GM19463 (cell line): ENCODE data around the gene SHTN1.

ENCODE experiments used
- ATAC-seq: cut with Tn5 transposase; IDR thresholded peaks from one replicate; pipeline ENCODE4 v1.9.1; 2021; ENCODE audit warnings: mild to moderate bottlenecking, moderate library complexity; ENCODE audit not compliant: unreplicated experiment

The SHTN1 gene, protein sequence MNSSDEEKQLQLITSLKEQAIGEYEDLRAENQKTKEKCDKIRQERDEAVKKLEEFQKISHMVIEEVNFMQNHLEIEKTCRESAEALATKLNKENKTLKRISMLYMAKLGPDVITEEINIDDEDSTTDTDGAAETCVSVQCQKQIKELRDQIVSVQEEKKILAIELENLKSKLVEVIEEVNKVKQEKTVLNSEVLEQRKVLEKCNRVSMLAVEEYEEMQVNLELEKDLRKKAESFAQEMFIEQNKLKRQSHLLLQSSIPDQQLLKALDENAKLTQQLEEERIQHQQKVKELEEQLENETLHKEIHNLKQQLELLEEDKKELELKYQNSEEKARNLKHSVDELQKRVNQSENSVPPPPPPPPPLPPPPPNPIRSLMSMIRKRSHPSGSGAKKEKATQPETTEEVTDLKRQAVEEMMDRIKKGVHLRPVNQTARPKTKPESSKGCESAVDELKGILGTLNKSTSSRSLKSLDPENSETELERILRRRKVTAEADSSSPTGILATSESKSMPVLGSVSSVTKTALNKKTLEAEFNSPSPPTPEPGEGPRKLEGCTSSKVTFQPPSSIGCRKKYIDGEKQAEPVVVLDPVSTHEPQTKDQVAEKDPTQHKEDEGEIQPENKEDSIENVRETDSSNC

DNA sequence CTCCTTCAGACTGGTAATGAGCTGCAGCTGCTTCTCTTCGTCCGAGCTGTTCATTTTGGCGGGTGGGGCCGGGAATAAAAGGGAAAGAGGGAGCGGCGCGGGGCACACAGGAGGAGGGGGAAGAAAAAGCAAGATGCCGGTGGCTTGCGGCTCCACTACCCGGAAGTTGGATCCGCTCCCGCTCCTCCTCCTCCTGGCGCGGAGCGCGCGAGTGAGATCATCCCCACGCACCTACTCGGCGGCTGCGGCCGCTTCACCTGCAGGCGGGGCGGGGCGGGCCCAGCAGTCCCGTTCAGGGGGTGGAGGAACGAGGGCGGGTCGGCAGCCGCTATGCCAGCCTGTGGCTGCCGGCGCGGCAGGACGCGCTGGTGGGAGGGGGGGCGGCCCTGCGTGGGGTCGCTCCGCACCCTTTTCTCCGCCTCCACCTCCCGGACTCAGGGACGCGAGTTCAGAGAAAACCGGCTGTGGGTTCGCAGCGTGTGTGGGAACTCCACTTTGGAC lies at the start of gene SHTN1:
TSS of gene SHTN1 (minus strand) at position 162 of the 501 bp plus-strand sequence. CDS start at position 54, 108 bp downstream.
- peak; percentile 59 for ATAC-seq

DNA sequence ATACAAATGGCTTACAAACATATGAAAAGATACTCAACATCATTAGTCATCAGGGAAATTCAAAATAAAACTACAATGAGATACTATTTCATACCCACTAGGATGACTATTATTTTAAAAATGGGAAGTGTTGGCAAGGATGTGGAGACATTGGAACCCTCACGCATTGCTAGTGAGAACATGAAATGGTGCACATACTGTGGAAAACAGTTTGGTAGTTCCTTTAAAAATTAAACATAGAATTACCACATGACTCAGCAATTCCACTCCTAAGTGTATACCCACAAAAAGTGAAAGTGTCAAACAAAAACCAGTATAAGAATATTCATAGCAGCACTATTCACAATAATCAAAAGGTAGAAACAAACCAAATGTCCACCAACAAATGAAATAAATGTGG lies 48.5 kb upstream of the SHTN1 start:
- ATAC-seq, result no peak

DNA sequence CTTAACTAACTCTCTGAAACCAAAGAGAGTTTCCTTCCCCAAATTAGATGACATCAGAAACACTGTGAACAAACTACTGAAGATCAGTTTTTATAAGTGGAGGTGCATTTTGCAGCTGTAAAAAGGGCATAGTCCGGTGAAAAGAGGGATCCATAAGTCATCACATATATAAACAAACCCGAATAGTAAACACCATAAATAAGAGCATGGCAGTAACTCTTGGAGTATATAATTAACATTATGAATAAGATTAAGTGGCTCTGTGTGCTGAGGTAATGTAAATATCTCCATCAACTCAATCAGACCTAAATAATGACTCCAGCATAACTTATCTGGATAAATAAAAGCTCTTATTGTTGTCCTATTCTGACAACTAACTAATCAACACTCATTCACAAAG lies 43.0 kb upstream of the SHTN1 start:
- no peak for ATAC-seq

DNA sequence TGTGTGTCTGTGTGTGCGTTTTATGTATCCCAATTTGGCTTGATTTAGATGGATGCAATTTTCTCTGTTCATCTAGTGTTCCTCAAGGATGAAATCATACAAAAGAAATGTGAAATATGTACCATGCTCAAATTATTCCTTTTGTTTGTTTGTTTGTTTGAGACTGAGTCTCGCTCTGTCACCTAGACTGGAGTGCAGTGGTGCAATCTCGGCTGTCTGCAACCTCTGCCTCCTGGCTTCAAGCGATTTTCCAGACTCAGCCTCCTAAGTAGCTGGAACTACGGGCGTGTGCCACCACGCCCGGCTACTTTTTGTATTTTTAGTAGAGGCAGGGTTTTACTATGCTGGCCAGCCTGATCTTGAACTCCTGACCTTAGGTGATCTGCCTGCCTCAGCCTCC lies 11.3 kb upstream of the SHTN1 start:
- ATAC-seq, result no peak

DNA sequence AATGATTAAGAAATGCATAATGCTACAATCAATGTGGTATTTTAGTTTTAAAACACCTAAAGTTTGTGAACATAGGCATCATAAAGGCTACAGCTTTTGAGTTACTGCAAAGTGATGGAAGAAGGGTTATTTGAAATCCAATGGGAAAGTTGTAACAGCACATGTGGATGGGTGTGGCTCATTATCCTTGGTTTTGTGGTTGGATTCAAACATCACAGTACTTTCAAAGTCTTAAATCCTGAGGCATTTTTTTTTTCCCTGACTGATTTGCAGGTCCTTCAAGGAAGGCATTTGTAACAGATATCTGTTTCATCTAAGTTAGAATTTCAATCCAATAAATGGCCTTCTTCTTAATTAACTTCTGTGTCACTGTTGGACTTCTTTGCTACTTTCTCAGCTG lies 9.8 kb upstream of the SHTN1 start:
- ATAC-seq, result no peak

GRCh38 chr10:117007080-117007479 lies 2.1 kb upstream of the SHTN1 start:
- ATAC-seq, result no peak

DNA sequence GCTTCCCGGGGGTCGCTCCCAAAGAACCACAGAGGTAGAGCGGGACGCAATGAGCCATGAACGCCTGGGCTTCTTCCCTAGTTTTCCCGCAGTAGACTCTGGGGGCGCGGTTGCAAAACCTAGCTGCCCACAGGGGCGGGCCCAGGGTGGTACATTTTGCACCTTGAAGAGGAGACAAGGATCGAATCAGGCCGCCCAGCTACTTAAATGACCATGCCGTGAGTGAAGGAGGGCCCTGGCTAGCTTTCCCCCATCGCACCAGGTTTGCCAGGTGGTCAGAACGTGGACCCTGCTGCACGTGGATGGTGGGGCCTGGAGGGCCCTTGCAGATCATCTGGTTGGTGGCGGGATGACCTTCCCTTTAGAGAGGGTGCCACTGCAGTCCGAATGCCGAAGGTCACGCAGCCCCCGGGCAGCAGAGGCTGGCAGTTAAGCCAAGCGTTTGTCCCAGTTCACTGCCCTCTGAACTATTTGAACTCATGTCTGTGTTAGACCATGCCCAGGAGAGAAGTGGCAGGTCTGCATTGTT lies 604 bp upstream of the SHTN1 start:
- ATAC-seq, result no peak

GRCh38 chr10:117004227-117005025 lies 561 bp downstream of the SHTN1 start:
- ATAC-seq, result peak; percentile 52

- no peak for ATAC-seq
Measured at GRCh38 chr10:117003336-117003735, 1.7 kb downstream of the SHTN1 start.

- no peak for ATAC-seq
Measured at GRCh38 chr10:117002206-117002605, 2.8 kb downstream of the SHTN1 start.

GRCh38 chr10:117001144-117001543 lies 3.8 kb downstream of the SHTN1 start:
- ATAC-seq, result no peak

- ATAC-seq, result no peak
Measured at GRCh38 chr10:117000580-117000979, 4.4 kb downstream of the SHTN1 start.

DNA sequence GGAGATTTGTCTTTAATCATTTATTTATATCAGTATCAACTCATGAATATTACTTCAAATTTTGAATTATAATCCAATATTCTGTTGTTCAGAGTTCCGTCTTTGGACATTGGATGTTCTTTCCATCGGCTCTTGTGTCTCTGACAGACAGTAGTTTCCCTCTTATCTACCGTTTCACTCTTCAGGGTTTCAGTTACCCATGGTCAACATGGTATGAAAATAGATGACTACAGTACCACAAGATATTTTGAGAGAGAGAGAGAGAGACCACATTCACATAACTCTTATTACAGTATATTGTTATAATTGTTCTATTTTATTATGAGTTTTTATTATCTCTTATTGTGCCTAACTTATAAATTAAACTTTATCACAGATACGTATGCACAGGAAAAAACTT lies 6.8 kb downstream of the SHTN1 start:
- ATAC-seq, result no peak

DNA sequence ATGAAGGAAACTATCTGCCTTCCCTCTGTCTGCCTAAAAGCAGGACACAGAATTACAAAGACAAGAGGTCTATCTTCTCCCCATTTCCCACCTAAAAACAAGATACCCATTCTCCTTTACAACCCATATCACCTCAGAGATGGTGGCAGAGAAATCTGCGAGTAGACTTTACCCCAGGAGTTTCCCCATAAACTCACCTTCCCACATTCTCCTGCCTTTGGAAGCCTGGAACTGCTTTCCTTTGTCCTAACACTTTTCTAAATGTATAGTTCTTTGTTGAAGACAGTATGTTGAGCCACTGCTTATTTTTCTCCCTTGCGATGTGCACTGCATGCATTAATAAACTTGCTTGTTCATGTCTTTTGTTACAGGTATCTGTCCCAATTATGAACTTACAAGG lies 8.0 kb downstream of the SHTN1 start:
- no peak for ATAC-seq

GRCh38 chr10:116995648-116996047 lies 9.3 kb downstream of the SHTN1 start:
- ATAC-seq, result no peak

- ATAC-seq, result no peak
Measured at GRCh38 chr10:116994113-116994890, 10.7 kb downstream of the SHTN1 start.

DNA sequence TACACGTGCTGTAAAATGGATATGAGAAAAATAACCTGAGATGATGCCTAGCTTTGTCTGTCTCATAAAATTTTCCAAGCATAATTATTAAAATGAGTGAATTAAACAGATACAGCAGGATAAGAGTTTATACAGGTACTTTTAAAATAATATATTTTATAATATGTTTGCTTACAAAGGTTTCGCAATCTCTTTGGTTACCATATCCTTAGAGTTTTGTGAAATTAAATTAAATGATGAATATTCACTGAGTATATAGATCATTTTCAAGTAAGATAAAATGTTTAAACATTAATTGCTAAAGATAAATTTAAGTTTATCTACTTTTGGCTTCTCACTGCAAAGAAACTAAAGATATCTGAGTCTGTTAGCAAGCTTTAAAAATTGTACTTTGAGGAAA lies 11.4 kb downstream of the SHTN1 start:
- ATAC-seq, result no peak

DNA sequence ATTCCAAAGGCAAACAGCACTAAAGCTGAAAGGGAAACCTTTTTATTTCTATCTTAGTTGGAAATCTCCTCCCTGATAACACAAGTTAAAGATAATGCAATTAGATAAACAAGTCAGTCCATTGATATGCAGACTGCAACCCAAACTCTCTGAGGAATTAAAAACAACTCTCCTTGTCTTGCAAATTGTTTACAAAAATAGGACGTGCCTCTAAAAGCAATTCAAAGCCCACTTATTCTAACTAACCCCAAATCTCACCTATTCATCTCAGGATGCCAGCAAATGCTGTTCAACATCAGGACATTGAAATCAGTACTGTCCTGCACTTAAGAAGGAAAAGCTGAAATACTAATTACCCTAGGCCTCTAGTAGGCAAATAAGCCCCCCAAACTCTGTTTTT lies 12.8 kb downstream of the SHTN1 start:
- no peak for ATAC-seq

DNA sequence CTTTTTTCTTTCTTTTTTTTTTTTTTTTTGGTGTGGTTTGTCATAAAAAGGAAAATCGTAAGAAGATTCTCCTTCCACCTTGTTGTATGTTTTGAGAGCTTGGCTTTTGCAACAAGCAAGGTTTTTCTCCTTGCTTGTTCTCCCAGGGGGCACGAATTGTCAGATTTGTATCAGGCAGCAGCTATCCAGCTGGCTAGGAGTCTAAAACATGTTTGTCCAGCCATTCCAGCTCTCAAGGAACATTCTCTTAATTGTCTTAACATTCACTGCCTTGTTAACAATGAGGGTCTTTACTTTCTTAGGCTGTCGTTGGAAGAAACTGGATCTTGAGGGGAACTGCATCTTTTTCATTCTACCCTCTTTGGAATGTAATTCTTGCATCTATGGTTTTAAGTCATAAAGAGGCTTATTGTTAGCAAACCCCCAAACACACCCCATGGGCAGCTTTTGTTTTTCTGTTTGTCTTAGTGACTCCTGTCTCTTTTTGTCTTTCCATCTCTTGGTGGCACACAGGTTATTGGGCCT lies 14.6 kb downstream of the SHTN1 start:
- no peak for ATAC-seq

GRCh38 chr10:116989439-116989838 lies 15.5 kb downstream of the SHTN1 start:
- no peak for ATAC-seq
